Naive thymus-derived CD4-positive, alpha-beta T cell (primary cell): Measurements from ENCODE around the gene MED9. TPM values are rescaled to one million over a fixed set of nuclear protein-coding genes. Genes with fewer than 3 reads are reported as not detected.
A peak's percentile ranks its signal among the peaks of the same experiment; 100 is the strongest.

ENCODE experiments used
- ATAC-seq: fragments of 150-1000 bp; cut with Tn5 transposase; 2 replicates; pipeline ENCODE4 v1.10.0; 2021; ENCODE audit warnings: mild to moderate bottlenecking, moderate library complexity
- CTCF ChIA-PET: fragments of 350-600 bp; sonication (Branson Sonifier 250); formaldehyde crosslinking; loops from one replicate; lab custom pipeline; 2021; ENCODE audit warnings: antibody characterized with exemption; lab: Charles Lee
- POLR2A ChIA-PET: fragments of 350-600 bp; sonication (Branson Sonifier 250); formaldehyde crosslinking; loops from one replicate; lab custom pipeline; 2021; ENCODE audit warnings: antibody characterized with exemption, inconsistent platforms; lab: Charles Lee
- DNase-seq, 9 donors: peaks; one replicate each; pipeline versions ENCODE4 v3.0.0 to v3.0.0-alpha.2; 2020 to 2022; ENCODE audit warnings: mixed read lengths in 1 of 9
- H3K27ac ChIP-seq: one replicate; pipeline ENCODE4 v1.7.0; 2013; ENCODE audit warnings: mild to moderate bottlenecking, low read depth, low read length, moderate library complexity
- H3K27me3 ChIP-seq, 2 donors: one replicate each; pipeline ENCODE4 v1.7.0; 2013; ENCODE audit warnings: low read length in 2 of 2, mild to moderate bottlenecking in 2 of 2, moderate library complexity in 2 of 2; ENCODE audit not compliant: control insufficient read depth in 2 of 2, insufficient read depth in 2 of 2
- H3K36me3 ChIP-seq, 3 experiments: 1 replicate in 2 of 3; 2 replicates in 1 of 3; pipeline ENCODE4 v1.7.0; 2013; ENCODE audit warnings: low read length in 3 of 3, mild to moderate bottlenecking in 3 of 3, moderate library complexity in 1 of 3; ENCODE audit not compliant: insufficient read depth in 3 of 3, control insufficient read depth in 2 of 3
- H3K4me1 ChIP-seq, 2 donors: one replicate each; pipeline ENCODE4 v1.7.0; 2013; ENCODE audit warnings: low read length in 2 of 2, mild to moderate bottlenecking in 2 of 2, moderate library complexity in 1 of 2; ENCODE audit not compliant: control insufficient read depth in 2 of 2, insufficient read depth in 2 of 2
- H3K4me3 ChIP-seq: 2 replicates; pipeline ENCODE4 v1.7.0; 2013; ENCODE audit warnings: mild to moderate bottlenecking, low read length
- H3K9me3 ChIP-seq, 3 experiments: 1 replicate in 2 of 3; 2 replicates in 1 of 3; pipeline ENCODE4 v1.7.0; 2013; ENCODE audit warnings: low read length in 3 of 3; ENCODE audit not compliant: control insufficient read depth in 2 of 3
- H3K27ac Mint-ChIP-seq, 9 donors: one replicate each; pipeline ENCODE4 v1.8.0; 2020 to 2022; ENCODE audit warnings: mixed read lengths in 9 of 9, mild to moderate bottlenecking in 8 of 9, moderate library complexity in 5 of 9, inconsistent platforms in 2 of 9
- H3K27me3 Mint-ChIP-seq, 5 donors: one replicate each; pipeline ENCODE4 v1.8.0; 2021 to 2022; ENCODE audit warnings: mixed read lengths in 5 of 5, mild to moderate bottlenecking in 1 of 5
- H3K36me3 Mint-ChIP-seq, 5 donors: one replicate each; pipeline ENCODE4 v1.8.0; 2020 to 2022; ENCODE audit warnings: mixed read lengths in 5 of 5, mild to moderate bottlenecking in 3 of 5, inconsistent platforms in 1 of 5
- H3K4me1 Mint-ChIP-seq, 7 donors: one replicate each; pipeline ENCODE4 v1.8.0; 2020 to 2022; ENCODE audit warnings: mixed read lengths in 7 of 7, mild to moderate bottlenecking in 3 of 7, inconsistent platforms in 1 of 7
- H3K4me3 Mint-ChIP-seq, 10 donors: one replicate each; pipeline ENCODE4 v1.8.0; 2020 to 2022; ENCODE audit warnings: mild to moderate bottlenecking in 10 of 10, mixed read lengths in 10 of 10, moderate library complexity in 6 of 10, inconsistent platforms in 2 of 10
- H3K9me3 Mint-ChIP-seq, 11 donors: one replicate each; pipeline ENCODE4 v1.8.0; 2020 to 2022; ENCODE audit warnings: mixed read lengths in 11 of 11, mild to moderate bottlenecking in 4 of 11, inconsistent platforms in 1 of 11, moderate library complexity in 1 of 11
- intact Hi-C, 2 donors: fragments of 100-400 bp; cut with micrococcal nuclease; formaldehyde crosslinking; loops; one replicate each; pipeline ENCODE4 v1.15.1; 2023
- polyA plus RNA-seq, 2 donors: library from polyadenylated mRNA; unstranded; fragments of 300-500 nt; fragmentation: Illumina TruSeq; gene quantifications; one replicate each; pipeline ENCODE4 v1.2.3, GENCODE V29; 2021
- total RNA-seq, 6 experiments: library from RNA in 5 of 6; stranded (reverse) in 5 of 6; gene quantifications; 1 replicate in 5 of 6; 2 replicates in 1 of 6; pipeline ENCODE4 v1.2.3 and lab custom pipeline; 2021 to 2026

MED9 gene
- total and polyA plus RNA-seq, 7 experiments from 2014 or later, result 14.0 to 24.1 (median 17.2) TPM

DNA sequence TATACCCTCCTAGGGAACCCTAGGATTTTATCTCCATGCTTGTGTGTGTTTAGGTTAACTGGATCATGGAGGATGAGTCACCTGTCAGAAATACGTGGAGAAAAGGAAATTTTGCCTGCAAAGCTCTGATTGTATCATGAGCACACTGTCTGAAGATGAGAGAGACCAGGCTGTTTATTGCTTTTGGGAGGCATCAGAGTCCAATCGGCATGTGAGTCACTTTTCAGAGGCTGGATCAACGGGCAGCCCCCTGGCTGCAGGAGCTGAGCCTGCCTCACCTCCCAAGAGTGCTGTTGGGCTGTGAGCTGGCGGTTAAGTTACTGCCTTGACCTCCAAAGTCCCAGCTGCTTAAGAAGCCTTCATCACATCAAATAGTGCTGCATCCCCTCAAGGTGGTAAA, 41.5 kb upstream of the MED9 start:
- Mint-ChIP-seq H3K36me3 (no peaks in the 10 kb centered on the region), H3K27me3 (peaks cover 0 to 3% (median 0%) of the 10 kb centered on the region in 5 donors), H3K4me1 (peaks cover 0 to 15% (median 11%) of the 10 kb centered on the region in 7 donors), H3K9me3 (no peaks in the 10 kb centered on the region), H3K27ac (no peak overlapping the region), H3K4me3 (no peak overlapping the region)
- CTCF ChIA-PET, result no interaction called here
- DNase-seq (no peak), ATAC-seq (no peak)
- Histone ChIP-seq H3K27me3 (no peaks in the 10 kb centered on the region), H3K4me1 (no peaks in the 10 kb centered on the region), H3K36me3 (no peaks in the 10 kb centered on the region), H3K27ac (no peak overlapping the region), H3K4me3 (no peak overlapping the region), H3K9me3 (no peaks in the 10 kb centered on the region)
- intact Hi-C loops, result no loop called here
- POLR2A ChIA-PET, result interaction anchor here (1.1 kb wide), 1 partner anchor 16 kb away, joined by 4 read pairs; no protein-coding TSS in a partner anchor

DNA sequence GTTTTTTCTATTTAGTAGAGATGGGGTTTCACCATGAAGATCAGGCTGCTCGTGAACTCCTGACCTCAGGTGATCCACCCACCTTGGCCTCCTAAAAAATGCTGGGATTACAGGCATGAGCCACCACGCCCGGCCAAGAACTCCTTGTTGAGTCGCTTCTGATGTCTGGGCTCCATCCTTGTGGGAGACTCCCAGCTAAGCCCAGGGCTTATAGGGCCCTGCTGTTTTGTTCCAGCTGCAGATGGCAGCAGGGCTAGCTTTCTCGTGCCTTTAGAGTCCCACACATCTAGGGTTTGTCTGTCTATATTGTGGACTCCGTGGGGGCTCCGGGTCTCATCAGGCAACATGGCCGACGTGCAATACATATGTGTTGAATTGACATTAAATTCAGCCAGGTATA, 39.3 kb upstream of the MED9 start:
- Histone ChIP-seq H3K27ac (no peak overlapping the region), H3K4me3 (no peak overlapping the region), H3K9me3 (no peaks in the 10 kb centered on the region), H3K4me1 (no peaks in the 10 kb centered on the region), H3K27me3 (no peaks in the 10 kb centered on the region), H3K36me3 (no peaks in the 10 kb centered on the region)
- CTCF ChIA-PET, result interaction anchor here (1.0 kb wide), 1 partner anchor 82 kb away, joined by 4 read pairs; no protein-coding TSS in a partner anchor
- no peaks in the 10 kb centered on the region for H3K9me3 Mint-ChIP-seq
- POLR2A ChIA-PET, result no interaction called here
- ATAC-seq (no peak), DNase-seq (no peak)
- H3K4me3 Mint-ChIP-seq, result no peak overlapping the region
- intact Hi-C loops, result no loop called here
- no peaks in the 10 kb centered on the region for H3K27me3 Mint-ChIP-seq
- no peaks in the 10 kb centered on the region for H3K36me3 Mint-ChIP-seq
- H3K27ac Mint-ChIP-seq, result peak overlapping the region in 1 of 9 donors; percentile 33
- H3K4me1 Mint-ChIP-seq, result peaks cover 0 to 15% (median 11%) of the 10 kb centered on the region in 7 donors

DNA sequence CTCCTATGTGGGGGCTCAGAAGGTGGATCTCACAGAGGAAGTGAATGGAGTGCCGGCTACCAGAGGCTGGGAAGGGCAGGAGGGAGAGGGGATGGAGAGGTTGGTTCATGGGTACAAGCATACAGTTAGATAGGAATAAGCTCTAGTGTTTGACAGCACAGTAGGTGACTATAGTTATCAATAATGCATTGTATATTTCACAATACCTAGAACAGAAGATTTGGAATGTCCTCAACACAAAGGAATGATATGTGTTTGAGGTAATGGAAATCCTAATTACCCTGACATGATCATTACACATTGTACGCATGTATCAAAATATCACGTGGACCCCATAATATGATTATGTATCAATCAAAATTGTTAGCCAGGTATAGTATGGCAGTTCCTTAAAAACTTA, 38.9 kb upstream of the MED9 start:
- ChIA-PET CTCF (interaction anchor here (1.0 kb wide), 1 partner anchor 83 kb away, joined by 4 read pairs; no protein-coding TSS in a partner anchor), POLR2A (no interaction called here)
- H3K36me3 Mint-ChIP-seq, result no peaks in the 10 kb centered on the region
- H3K27ac ChIP-seq, result no peak overlapping the region
- H3K4me1 Mint-ChIP-seq, result peaks cover 0 to 15% (median 11%) of the 10 kb centered on the region in 7 donors
- no peak overlapping the region for H3K4me3 Mint-ChIP-seq
- no peaks in the 10 kb centered on the region for H3K27me3 ChIP-seq
- H3K9me3 ChIP-seq, result no peaks in the 10 kb centered on the region
- H3K4me3 ChIP-seq, result no peak overlapping the region
- DNase-seq, result no peak
- H3K27me3 Mint-ChIP-seq, result no peaks in the 10 kb centered on the region
- intact Hi-C loops, result no loop called here
- no peaks in the 10 kb centered on the region for H3K36me3 ChIP-seq
- ATAC-seq, result no peak
- H3K4me1 ChIP-seq, result no peaks in the 10 kb centered on the region
- H3K27ac Mint-ChIP-seq, result peak overlapping the region in 1 of 9 donors; percentile 33
- no peaks in the 10 kb centered on the region for H3K9me3 Mint-ChIP-seq

DNA sequence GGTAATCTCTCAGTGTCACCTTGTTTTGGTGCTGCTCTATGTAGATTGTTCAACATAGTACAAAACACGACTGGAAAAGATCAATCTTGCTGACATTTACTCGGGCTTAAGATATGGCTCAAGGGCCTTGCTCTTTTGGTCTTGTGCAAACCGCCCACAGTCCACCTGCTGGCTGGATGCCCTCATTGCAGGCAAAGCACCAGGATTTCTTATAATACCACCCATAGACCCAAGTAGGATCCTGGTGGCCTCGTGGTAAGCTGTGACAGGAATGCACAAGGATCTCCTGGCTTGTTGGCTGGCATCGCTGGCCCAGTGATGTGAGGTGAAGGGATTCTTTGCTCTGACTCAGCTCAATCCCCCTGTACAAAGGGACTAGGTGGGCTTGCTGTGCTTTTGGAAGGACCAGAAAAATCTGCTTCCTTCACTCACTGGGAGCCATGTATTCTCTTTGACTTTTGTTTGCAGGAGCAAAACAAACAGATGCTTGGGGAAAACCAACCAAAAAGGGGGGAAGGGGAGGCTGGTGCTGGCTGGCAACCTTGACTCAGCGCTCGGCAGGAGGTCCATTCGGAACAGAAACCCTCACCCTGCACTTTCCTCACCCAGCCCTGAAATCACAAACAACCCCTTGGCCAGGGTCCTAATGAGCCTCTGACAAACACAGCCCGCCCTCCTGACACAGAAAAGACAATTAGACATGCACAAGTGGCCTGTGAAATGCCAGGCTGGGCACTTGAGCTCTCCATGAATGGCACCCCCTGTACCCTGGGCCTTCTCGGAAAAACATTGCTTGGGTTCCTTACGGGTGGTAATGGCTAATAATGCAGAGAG, 36.6 kb upstream of the MED9 start:
- ChIA-PET POLR2A (no interaction called here), CTCF (interaction anchor here (1.0 to 1.8 kb wide), 4 partner anchors 48 to 174 kb away, joined by 3 to 15 read pairs (median 8); no protein-coding TSS in a partner anchor)
- no peaks in the 10 kb centered on the region for H3K4me1 ChIP-seq
- H3K27me3 ChIP-seq, result no peaks in the 10 kb centered on the region
- Mint-ChIP-seq H3K36me3 (no peaks in the 10 kb centered on the region), H3K27me3 (no peaks in the 10 kb centered on the region), H3K4me3 (no peak overlapping the region), H3K9me3 (no peaks in the 10 kb centered on the region), H3K4me1 (peaks cover 0 to 9% (median 7%) of the 10 kb centered on the region in 7 donors), H3K27ac (peak overlapping the region in 2 of 9 donors; percentile 56 to 76)
- ATAC-seq (peak; percentile 79), DNase-seq (peak; percentile 49 to 79 (median 63))
- no peak overlapping the region for H3K4me3 ChIP-seq
- no peaks in the 10 kb centered on the region for H3K36me3 ChIP-seq
- H3K27ac ChIP-seq, result no peak overlapping the region
- H3K9me3 ChIP-seq, result no peaks in the 10 kb centered on the region
- intact Hi-C loops, result loop anchor here (1.0 kb wide), 3 partner anchors 49 to 201 kb away; no protein-coding TSS in a partner anchor

DNA sequence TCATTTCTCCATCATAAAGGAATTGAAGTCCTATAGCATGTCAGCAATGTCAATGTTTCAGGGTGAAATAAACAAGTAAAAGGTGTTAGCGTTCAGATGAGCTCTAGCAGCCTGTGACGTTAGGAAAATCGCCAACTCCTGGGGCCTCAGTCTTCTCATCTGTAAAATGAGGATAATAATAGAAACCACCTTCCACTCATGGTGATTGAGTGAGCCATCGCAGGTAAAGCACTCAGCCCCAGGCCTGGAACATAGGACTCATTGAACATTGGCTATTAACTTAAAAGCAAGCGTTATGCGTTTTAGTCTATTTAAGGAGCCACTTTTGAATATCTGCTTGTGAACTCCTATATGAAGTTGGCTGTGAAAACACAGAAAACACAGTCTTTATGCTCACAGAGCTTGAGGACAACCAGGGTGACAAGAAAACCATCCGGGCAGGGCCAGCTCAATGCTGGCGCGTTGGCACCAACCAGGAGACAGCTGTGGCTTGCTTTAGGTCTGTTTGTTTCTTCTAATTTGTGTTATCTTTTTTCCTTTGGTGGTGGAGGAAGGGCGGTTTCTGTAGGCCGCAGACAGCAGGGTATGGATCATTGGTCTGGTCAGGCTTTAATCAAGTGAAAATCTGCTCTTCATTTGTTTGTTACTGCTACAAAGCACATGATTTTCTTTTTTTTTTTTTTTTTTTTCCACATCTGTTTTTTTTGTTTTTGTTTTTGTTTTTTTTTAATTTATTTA, 35.7 kb upstream of the MED9 start:
- POLR2A ChIA-PET, result no interaction called here
- DNase-seq, result no peak
- Mint-ChIP-seq H3K4me3 (no peak overlapping the region), H3K27ac (peak overlapping the region in 3 of 9 donors; percentile 33 to 62 (median 48)), H3K9me3 (no peaks in the 10 kb centered on the region), H3K27me3 (no peaks in the 10 kb centered on the region), H3K36me3 (no peaks in the 10 kb centered on the region), H3K4me1 (peaks cover 0 to 9% (median 7%) of the 10 kb centered on the region in 7 donors)
- H3K27ac ChIP-seq, result no peak overlapping the region
- no peak for ATAC-seq
- H3K4me1 ChIP-seq, result no peaks in the 10 kb centered on the region
- CTCF ChIA-PET, result interaction anchor here (0.5 to 1.8 kb wide), 4 partner anchors 49 to 195 kb away, joined by 4 to 15 read pairs (median 8); no protein-coding TSS in a partner anchor
- H3K9me3 ChIP-seq, result no peaks in the 10 kb centered on the region
- intact Hi-C loops, result loop anchor here (1.0 kb wide), 3 partner anchors 50 to 200 kb away; no protein-coding TSS in a partner anchor
- H3K4me3 ChIP-seq, result no peak overlapping the region
- no peaks in the 10 kb centered on the region for H3K27me3 ChIP-seq
- no peaks in the 10 kb centered on the region for H3K36me3 ChIP-seq

DNA sequence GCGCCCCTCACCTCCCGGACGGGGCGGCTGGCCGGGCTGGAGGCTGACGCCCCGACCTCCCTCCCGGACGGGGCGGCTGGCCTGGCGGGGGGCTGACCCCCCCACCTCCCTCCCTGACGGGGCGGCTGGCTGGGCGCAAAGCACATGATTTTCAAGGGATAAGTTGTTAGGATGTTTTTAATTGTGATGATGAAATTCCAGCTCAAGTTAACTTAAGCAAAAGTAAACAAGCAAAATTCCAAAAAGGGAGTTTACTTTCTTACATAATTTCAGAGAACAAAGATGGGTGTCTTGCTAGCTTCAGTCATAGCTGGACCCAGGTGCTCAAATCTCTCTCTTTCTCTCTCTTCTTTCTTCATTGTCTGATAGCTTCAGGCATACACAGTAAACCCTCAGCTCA, 33.6 kb upstream of the MED9 start:
- intact Hi-C loops, result no loop called here
- peaks cover 0 to 9% (median 7%) of the 10 kb centered on the region in 7 donors for H3K4me1 Mint-ChIP-seq
- Histone ChIP-seq H3K4me3 (no peak overlapping the region), H3K27ac (no peak overlapping the region), H3K27me3 (no peaks in the 10 kb centered on the region), H3K9me3 (no peaks in the 10 kb centered on the region), H3K36me3 (no peaks in the 10 kb centered on the region), H3K4me1 (no peaks in the 10 kb centered on the region)
- peaks cover 0 to 2% (median 0%) of the 10 kb centered on the region in 5 donors for H3K27me3 Mint-ChIP-seq
- POLR2A ChIA-PET, result no interaction called here
- no peak for DNase-seq
- CTCF ChIA-PET, result interaction anchor here (1.2 to 1.4 kb wide), 2 partner anchors 52 to 199 kb away, joined by 3 to 6 read pairs; no protein-coding TSS in a partner anchor
- peaks cover 0 to 4% (median 0%) of the 10 kb centered on the region in 11 donors for H3K9me3 Mint-ChIP-seq
- no peak overlapping the region for H3K27ac Mint-ChIP-seq
- no peak for ATAC-seq
- no peak overlapping the region for H3K4me3 Mint-ChIP-seq
- peaks cover 0 to 4% (median 0%) of the 10 kb centered on the region in 5 donors for H3K36me3 Mint-ChIP-seq
